ENCODE data around the gene JARID2.
A peak's percentile ranks its signal among the peaks of the same experiment; 100 is the strongest.
"Not testable (repeated sequence)": the region's sequence is repeated elsewhere in the genome, so short reads cannot be mapped to it uniquely, and the experiment has no call there.

Gene JARID2

DNA sequence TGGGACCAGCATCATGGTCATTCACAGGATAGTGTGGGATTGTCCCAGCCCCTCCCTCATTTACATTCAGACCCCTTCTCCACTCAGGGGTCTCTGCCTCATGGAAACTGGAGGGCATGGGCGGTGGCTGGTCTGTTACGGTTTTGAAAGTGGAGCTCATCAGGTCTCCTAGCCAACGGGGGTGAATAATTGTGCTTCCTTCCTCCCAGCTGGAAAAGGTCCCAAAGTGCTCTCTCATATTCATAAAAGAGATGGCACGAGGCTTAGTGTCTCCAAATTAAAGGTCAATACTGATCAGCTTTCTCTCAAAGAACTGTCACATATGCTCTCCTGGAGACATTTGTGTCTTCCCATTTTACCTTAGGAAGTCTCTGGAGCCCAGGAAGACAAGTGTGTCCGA is 19.9 kb downstream of the JARID2 start:
- no peak for DNase-seq

DNA sequence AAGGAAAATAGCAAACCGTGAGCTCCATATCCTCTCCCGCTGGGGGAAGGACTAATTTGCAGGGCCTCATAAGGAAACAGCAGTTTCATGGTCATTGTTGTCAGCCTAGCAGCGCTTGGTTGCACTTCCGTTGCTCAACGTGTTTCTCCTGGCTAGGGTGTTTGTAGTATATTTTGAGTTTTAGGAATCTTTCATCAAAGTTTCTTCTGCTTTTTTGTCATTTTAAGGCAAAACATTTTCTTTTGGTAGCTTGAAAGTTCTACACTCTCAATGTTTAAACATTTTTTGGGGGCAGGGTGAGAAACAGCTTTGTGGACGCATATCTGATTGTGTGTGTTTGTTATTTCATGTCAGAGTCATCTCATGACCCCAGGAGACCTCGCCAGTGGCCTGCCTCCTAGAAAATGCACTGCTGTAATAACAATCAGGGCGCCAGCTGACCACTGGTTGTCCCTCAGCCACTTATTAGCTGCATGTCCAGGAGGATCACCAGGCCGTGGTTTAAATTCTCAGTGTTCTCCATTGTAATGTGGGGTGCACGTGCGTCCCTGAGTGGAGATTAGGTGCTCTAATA is 20.6 kb downstream of the JARID2 start:
- peak in 1 of 6 experiments; percentile 20 for DNase-seq

DNA sequence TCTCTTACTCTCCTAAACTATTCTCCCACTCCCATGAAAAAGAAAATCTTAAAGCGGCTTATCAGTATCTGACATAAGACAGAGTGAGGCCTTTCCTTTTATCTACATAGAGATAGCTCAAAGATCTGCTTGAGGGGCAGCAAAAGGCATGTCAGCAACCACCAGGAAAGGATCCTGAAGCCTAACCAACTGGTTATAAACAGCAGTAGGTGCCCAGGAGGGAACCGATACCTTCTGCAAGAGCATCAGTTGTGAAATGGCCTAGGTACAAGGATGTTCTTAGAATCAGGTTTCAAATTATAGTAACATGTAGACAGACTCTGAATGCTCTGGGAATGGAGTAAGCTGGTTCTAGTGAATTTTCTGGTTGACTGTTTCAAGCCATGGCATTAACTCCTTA is 21.4 kb downstream of the JARID2 start:
- no peak for DNase-seq

DNA sequence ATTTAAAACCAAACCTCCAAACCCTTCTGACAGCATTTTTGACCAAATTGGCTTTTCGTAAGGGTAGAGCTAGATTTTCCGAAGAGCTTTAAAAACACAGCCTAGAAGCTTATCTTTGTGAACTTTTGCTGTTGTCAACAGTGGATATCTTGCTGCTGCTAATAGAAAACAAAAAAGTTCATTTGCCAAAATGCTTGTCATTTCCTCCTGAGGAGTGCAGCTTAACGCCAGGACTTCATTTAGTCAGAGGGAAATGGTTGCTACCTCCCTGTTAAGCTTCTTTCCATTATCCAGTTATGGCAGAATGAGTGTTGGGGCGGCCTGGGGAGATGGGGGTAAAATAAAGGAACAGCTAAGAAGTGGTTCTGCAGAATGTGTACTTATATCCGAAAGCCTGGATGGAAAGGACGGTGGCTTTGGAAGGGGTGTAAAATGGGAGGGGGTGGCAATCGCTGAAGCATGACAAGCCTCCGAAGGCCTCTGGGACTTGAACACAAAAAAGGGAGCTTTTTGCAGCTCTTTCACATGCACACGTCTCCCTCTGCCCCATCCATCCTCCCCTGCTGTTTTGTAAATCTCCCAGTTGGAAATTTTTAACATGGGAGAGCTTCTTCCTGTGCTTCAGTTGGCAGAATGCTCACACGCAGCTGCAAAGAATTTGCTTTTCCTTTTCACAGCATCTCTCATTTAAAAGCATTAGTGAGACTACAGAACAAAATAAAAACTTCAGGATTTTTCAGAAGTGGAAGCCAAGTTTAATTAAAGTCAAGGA is 22.5 kb downstream of the JARID2 start:
- no peak for DNase-seq

DNA sequence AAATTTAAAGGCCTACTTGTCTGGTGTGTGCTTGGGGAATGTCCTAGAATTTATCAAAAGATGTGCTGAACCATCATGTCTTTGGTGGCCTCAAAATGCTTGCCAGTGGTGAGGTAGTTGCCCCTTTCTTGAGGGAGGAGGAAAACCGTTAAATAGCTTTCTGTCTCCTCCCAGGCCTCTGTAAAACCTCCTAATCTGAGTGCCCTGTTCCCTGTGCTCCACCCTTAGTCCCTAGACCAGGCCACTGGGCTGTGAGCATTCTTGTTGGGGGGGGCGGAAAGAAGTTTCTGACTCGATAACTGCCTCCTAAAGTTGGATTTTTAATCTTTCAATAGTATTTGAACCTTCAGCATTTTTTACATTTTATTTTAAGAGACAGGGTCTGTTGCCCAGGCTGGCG is 23.1 kb downstream of the JARID2 start:
- no peak for DNase-seq

DNA sequence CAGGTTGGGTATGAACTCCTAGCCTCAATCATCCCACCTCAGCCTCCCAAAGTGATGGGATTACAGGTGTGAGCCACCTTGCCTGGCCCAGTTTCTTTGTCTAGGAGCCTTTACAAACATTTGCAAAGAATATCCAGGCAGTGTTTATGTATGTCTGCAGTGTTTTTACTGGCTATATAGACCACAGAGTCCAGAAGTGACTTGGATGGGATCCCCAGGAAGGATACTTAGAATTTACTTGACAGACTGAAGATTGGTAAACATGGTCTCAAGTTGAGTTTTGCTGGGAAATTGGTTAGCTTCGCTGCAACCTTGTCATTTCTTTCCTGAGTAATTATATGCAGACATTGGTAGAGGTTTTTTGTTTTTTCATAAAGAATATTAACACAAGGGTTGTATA is 23.8 kb downstream of the JARID2 start:
- no peak for DNase-seq

DNA sequence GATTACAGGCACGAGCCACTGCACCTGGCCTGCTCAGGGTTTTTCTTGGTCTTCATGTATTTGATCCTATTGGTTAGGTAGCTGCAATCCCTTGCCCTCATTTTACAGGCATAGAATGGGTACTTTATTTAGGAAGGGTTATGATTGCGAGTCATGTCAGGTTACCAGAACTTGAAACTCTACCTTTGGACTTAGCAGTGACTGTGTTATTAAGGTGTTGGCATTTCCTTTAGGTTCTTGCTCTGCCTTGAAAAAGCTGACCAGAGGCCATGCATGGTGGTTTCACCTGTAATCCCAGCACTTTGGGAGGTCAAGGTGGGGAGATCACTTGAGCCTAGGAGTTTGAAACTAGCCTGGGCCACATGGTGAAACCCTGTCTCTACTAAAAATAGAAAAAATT is 24.5 kb downstream of the JARID2 start:
- DNase-seq: no peak

DNA sequence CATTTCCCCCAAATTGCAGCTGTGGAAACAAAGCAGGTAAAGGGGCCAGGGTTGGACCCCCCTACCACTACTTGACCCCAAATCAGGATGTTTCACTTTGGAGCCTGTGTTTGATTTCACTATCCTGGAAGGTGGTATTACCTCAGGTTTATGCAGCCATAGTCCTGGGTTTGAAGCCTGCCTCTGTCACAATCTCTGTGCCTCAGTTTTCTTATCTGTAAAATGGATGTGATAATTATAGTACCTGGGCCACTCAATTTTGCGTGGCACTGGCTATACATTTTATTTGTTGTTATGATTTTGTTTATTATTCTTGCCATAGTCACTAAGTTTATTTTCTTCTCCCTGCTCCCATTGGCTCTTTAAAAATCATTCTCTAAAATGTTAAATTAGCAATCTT is 26.7 kb downstream of the JARID2 start:
- no peak for DNase-seq

DNA sequence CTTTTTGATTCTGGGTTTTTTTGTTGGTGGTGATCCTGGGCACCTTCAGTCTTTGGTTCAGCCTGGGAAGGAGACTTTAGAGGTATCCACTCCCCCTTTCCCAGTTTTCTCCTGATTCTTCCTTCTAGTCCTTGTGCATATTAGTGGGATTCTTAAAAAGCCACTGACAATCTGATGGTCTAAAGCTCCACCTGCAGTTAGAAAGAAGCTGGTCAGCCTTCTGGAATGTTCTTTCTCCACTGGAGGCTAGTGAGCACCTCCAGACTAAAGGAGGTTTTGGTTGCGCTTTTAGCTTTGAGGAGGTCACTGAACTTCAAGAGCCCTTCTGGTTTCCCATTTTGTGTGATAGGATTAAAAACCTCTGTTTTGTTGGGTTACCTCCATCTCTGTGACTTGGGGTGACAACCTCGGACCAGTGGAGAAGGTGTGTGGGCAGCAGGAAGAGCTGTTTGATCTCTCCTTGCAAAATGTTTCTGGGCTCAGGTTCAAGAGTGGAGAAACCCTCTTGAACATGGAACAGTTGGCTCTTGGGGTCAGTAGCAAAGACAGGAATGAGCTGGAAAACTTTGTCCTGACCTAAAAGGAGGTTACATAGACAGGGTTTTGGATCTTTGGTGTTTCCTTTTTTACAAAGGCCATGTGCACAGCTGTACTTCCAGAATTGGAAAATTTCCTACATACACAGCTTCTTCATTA is 29.0 kb downstream of the JARID2 start:
- no peak for DNase-seq

DNA sequence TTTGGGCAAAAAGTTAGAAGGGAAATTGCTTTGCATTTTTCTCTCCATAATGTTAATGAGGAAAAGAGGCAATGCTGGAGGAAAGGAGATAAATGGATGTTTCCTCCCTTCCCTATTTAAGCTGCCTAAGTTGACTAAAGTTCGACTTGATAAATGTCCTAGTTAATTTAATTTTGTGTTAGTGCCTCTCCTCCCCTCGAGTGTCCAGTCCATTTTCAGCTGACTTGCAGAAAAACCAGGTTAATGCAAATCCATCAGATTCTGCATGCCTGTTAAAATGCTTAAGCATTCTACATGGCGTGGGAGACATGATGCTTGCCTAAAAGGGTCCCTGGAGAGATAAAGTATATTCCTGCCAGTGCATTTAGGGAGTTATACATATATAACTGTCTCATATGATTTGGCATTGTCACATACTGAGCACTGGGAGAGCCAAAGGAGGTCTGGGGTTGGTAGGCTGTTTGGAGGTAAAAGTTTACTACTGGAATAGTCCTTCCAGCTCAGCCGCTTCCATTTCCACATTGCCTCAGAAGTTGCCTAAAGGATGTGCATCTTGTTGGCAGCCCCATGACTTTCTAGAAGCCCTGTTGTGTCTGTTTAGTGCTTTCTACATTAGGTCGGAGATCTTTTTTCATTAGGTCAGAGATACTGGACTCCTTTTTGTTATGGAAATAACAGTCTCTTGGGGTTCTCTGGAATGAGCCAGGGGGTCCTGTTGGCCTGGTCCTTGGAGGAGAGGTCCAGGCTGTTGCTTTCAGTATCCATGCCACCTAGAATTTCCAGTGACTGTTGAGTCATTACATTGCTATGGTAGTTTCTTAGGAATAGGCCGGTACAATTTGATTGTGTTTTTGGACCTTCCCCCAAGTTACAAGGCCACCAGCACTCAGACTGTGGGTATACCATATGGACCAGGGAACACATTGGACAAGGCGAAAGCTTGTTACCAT is 30.4 kb downstream of the JARID2 start:
- DNase-seq: no peak

DNA sequence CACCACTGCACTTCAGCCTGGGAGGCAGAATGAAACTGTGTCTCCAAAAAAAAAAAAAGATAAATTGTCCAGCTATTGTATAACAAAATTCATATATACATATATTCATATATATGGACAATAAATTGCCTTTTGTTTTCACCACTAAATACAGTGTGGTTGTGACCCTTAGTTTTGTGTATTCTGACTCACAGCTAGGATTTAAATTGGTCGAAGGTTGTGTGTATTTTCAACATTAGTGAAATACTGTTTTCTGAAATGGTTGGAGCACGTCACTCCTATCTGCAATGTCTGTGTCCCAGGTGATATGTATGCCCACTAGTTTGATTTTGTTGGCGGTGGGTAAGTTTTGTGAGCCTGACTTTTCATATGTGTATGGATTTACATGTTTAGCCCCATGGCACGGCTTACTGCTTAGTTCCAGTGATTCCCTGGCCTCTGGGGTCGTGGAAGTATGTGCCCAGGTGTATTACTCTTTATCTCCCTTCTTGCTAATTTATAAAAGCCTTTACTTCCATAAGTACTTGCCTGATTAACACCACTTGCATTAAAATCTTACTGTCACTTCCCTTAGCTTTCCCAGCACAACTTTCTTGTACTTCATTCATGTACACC is 33.3 kb downstream of the JARID2 start:
- DNase-seq: no peak

DNA sequence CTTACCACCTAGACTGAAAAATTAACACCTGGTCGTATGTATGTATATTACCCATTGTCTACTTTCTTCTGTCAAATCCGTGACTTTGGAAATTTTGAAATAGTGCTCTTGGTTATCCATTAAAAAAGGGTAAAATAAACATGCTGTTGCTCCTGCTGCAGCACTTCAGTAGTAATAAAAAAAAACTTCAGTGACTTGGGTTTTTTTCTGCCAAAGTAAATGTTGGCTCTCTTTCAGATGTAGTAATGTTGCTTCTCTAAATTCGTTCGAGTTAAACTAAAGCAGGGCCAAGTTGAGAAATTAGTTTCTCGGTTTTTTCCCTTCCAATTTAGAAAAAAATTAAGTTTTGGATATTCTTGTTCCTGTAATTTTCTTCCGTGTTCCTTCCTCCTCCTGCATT is 34.2 kb downstream of the JARID2 start:
- no peak for DNase-seq

DNA sequence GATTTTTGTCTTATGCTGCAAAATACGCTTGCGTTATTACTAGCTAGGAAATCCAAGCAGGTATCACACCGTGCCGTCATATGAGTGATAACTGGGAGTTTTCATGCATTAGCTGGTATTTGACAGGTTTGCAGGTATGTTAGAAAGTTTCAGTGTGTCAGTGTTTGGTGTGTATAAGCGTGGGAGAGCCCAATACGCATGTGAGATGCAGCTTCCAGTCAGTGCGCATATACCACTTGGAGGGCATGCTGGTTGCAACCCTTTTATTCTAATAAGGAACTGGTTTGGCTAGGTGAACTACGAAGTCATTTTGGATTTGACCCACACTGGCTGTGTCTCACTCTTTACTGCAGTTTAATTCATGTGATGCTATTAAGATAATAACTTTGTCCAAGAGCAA is 35.1 kb downstream of the JARID2 start:
- no peak for DNase-seq

DNA sequence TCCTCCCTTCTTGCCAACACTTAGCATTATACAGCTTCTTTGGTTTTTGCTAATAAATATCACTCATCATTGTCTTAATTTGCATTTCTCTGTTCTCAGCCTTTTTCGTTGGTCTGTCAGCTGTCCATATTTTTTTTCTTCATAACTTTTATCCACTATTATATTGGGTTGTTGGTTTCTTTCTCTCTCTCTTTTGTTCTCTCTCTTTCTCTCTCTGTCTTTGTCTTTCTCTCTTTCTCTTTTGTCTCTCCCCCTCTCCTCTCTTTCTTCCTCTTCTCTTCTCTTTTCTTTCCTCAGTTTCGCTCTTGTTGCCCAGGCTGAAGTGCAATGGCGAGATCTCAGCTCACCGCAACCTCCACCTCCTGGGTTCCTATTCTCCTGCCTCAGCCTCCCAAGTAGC is 36.5 kb downstream of the JARID2 start:
- no peak for DNase-seq

DNA sequence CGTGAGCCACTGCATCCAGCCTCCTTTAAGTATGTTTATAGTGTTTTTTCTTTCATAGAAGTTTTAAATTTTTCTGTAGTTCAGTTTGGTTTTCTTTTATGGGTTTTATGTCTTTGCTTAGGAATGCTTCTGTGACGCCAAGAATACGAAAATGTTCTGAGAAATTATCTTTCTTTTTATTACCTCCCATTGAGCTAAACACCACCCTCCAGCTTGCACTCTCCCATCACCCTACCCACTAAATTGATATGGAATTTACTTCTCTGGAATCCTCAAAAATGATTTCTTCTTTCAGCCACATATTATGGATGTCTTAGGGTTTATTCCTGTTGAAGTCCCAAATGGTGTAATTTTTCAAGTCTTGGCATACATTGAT is 38.1 kb downstream of the JARID2 start:
- no peak for DNase-seq

DNA sequence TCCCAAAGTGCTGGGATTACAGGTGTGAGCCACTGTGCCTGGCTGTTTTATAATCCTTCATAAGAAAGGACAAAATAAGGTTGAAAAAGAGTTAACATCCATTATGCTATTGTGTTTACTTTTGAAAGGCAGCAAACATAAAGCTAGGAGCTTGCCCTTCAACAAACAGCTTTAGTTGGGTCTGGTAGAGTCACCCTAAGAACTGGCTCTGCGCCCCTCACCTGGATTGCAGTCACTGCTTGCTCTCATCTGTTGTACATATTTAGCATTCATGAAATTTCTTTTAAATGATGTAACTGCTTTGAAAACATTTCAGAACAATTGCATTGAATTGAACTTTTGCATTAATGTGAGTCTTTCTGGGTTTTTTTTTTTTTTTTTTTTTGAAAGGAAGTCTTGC is 38.9 kb downstream of the JARID2 start:
- DNase-seq: no peak

DNA sequence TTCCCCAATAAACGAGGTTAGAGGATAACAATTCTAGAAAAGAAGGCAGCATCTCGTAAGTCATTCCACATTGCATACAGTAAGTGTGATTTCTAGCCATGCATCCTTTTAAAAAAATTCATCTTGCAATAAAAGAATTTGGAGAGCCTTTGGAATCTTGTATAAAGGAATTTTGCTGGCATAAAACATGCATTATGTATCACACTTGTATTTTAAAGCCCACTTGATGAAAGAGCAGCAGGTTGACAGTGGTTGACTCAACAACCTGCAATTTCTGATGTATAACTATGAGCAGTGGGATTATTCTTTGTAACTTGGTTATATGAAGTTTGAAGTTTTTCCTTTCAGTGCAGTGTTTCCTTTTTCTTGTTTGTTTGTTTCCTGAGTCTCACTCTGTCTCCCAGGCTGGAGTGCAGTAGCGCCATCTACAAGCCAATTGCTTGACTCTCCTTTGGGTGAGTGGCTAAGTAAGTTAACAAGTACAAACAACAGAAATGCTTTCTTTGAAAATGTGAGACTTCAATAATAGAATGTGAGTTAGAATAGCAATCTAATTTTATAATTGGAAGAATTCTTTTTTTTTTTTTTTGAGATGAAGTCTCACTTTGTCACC is 39.9 kb downstream of the JARID2 start:
- peak in 1 of 6 experiments; percentile 5 for DNase-seq

DNA sequence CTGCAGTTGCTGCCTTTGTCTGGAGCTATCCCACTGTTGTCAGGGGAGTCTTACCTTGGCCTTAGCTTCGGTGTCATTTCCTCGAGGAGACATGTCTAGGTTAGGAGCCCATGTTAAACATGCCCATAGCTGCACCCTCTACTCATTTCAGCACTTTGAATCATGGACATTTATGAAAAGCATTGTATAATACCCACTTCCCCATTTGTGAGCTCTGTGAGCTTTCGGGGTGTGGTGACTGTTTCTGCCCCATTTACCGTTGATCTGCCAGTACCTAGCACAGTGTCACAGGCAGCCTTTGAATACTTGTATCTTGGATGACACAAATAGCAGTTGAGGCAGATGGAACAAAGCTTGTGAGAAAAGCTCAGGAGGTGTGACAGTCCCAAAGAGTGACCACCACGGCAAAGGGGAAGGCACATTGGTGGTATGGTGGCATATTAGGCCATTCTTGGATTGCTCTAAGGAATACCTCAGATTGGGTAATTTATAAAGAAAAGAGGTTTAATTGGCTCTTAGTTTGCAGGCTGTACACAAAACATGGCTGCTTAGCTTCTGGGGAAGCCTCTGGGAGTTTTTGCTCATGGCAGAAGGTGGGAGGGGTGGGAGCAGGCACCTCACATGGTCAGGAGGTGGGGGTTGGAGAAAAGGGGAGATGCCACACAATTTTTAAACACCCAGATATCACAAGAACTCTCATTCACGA is 42.0 kb downstream of the JARID2 start:
- no peak for DNase-seq

DNA sequence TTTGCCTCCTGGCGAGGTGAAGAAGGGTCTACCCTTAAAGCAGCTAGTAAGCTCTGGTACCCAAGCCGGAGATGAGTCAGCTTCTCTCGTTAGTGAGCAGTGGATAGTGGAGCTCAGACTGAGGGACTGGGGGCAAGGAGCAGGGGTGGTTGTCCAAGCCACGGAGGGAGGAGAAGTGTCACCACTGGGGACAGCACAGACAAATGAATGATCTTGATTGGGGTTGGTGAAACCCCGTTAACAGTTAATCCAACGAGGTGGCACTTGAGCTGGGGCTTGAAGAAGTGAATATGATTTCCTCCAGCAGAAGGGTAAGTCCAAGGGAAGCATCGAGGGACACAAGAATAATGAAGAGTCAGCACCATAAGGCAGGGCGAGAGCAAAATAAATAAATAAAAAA is 43.0 kb downstream of the JARID2 start:
- DNase-seq: no peak

DNA sequence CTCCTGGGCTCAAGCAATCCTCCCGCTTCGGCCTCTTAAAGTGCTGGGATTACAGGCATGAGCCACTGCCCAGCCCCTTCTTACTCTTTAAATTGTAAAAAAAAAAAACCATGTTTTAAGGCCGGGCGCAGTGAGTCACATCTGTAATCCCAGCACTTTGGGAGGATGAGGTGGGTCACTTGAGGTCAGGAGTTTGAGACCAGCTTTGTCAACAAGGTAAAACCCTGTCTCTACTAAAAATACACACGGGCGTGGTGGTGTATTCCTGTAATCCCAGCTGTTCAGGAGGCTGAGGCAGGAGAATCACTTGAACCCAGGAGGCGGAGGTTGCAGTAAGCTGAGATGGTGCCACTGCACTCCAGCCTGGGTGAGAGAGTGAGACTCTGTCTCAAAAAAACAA is 43.6 kb downstream of the JARID2 start:
- DNase-seq: not testable (repeated sequence)

DNA sequence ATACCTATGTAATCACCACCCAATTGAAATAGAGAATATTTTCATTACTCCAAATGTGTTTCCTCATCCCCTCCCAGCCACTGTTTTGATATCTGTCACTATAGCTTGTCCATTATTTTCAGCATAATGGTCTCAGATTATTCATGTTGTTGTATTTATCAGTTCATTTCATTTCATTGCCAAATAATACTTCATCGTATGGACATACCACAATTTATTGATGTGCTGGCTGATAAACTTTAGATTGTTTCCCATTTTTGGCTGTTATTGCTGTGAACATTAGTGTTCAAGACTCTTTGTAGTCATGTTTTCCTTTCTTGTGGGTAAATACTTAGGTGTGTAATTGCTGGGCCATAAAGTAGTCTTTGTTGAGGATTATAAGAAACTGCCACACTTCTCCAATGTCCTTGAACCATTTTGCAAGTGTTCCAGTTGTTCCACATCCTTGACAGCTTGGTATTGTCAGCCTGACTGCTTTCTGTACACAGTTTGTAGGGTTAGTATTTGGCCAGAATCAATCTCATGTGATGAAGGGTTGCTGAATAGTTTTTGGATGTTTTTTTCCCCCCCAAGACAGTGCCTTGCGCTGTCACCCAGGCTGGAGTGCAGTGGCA is 44.3 kb downstream of the JARID2 start:
- no peak for DNase-seq
